ENCODE measurements around the gene ADM5. TPM values are rescaled to one million over a fixed set of nuclear protein-coding genes. Genes with fewer than 3 reads are reported as not detected.

Gene ADM5
- total and polyA plus RNA-seq, 2 experiments from 2014 or later, result 0.50 TPM; not detected in 1

- no peaks in the 10 kb centered on the region for H3K79me2 ChIP-seq
- no peak overlapping the region for H3K27ac ChIP-seq
- H3K27me3 ChIP-seq, result no peaks in the 10 kb centered on the region
- no peaks in the 10 kb centered on the region for H4K20me1 ChIP-seq (ENCODE audit: insufficient read depth, poor library complexity, severe bottlenecking)
- DNase-seq (ENCODE audit: low spot score), result no peak
- no peaks in the 10 kb centered on the region for H3K9me2 ChIP-seq (replicated peaks; ENCODE audit: insufficient read depth)
- no peaks in the 10 kb centered on the region for H3K4me1 ChIP-seq (ENCODE audit: insufficient read depth)
- no peak overlapping the region for H2AFZ ChIP-seq
- 96% methylated on average over 1 of the region's 1 CpG for WGBS (ENCODE audit: low lambda C conversion rate, missing lambda C conversion rate)
- no peak overlapping the region for H3K4me2 ChIP-seq
- TF ChIP-seq EZH2phosphoT487 (IDR thresholded peaks at IDR 0.05; ENCODE audit: low read depth, severe bottlenecking, unreplicated experiment), result no peak
- no peak for TF ChIP-seq CTCF (IDR thresholded peaks at IDR 0.05; ENCODE audit: poor library complexity)
- TF ChIP-seq EZH2 (IDR thresholded peaks at IDR 0.05; ENCODE audit: borderline replicate concordance), result no peak
- no peak overlapping the region for H3K4me3 ChIP-seq
- H3K9me3 ChIP-seq (ENCODE audit: low read depth), result no peaks in the 10 kb centered on the region
- no peaks in the 10 kb centered on the region for H3K36me3 ChIP-seq (replicated peaks; ENCODE audit: insufficient read depth, low read depth)
Observed at GRCh38 chr19:49739098-49739497, 49.7 kb downstream of the ADM5 start.

DNA sequence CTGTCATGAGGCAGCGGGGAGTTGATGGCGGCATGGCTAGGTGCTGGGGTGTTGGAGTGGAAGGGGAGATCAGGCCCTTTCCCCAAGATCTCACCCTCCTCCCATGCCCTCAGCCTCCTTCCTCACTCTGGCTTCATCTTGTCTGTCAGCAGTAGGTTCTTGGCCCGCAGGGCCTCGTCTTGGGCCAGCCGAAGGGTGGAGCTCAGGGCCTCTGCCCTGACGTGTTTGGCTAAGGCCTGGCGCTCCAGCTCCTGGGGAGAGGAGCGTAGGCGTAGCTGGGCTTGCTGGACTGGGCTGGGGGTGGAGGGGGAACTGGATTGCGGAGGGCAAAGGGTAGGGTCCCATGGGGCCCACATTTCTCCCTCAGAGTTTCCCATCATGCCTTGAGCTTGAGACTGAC, 50.5 kb downstream of the ADM5 start:
- Histone ChIP-seq H3K4me2 (no peak overlapping the region), H3K4me3 (no peak overlapping the region), H3K36me3 (replicated peaks; ENCODE audit: insufficient read depth, low read depth) (no peaks in the 10 kb centered on the region), H3K9me3 (ENCODE audit: low read depth) (no peaks in the 10 kb centered on the region), H2AFZ (no peak overlapping the region), H4K20me1 (ENCODE audit: insufficient read depth, poor library complexity, severe bottlenecking) (no peaks in the 10 kb centered on the region), H3K27me3 (no peaks in the 10 kb centered on the region), H3K79me2 (no peaks in the 10 kb centered on the region), H3K4me1 (ENCODE audit: insufficient read depth) (no peaks in the 10 kb centered on the region), H3K9me2 (replicated peaks; ENCODE audit: insufficient read depth) (no peaks in the 10 kb centered on the region), H3K27ac (no peak overlapping the region)
- 91% methylated on average over 10 of the region's 10 CpGs for WGBS (ENCODE audit: low lambda C conversion rate, missing lambda C conversion rate)
- TF ChIP-seq CTCF (IDR thresholded peaks at IDR 0.05; ENCODE audit: poor library complexity), result no peak
- no peak for TF ChIP-seq EZH2 (IDR thresholded peaks at IDR 0.05; ENCODE audit: borderline replicate concordance)
- no peak for TF ChIP-seq EZH2phosphoT487 (IDR thresholded peaks at IDR 0.05; ENCODE audit: low read depth, severe bottlenecking, unreplicated experiment)
- DNase-seq (ENCODE audit: low spot score), result no peak

Small RNA genes within 50 kb of the gene (microRNA-seq; reads per million reads assigned to microRNA genes)
- not detected for gene MIR5088

Small RNA genes within 50 kb of the gene (small RNA-seq; reads per million reads assigned to genes)
- not detected for gene MIR5088

Other genes with a start within 250 kb of the ADM5 start
- gene SLC17A7, start 248.1 kb upstream of the ADM5 start, total RNA-seq, result 0.13 TPM in 1 of 2 replicates, not detected in the other
- gene SLC17A7, start 248.1 kb upstream of the ADM5 start, polyA plus RNA-seq, result 0.51 TPM in 1 of 2 replicates, not detected in the other
- 72.1 and 73.2 TPM in 2 replicates for gene PIH1D1, start 237.8 kb upstream of the ADM5 start, total RNA-seq
- gene PIH1D1, start 237.8 kb upstream of the ADM5 start, polyA plus RNA-seq, result 79.8 and 98.9 TPM in 2 replicates
- 29.9 and 32.4 TPM in 2 replicates for gene ALDH16A1, start 236.4 kb upstream of the ADM5 start, total RNA-seq
- gene ALDH16A1, start 236.4 kb upstream of the ADM5 start, polyA plus RNA-seq, result 36.5 and 38.7 TPM in 2 replicates
- 0.24 and 1.3 TPM in 2 replicates for gene FLT3LG, start 215.4 kb upstream of the ADM5 start, total RNA-seq
- 2.8 and 3.0 TPM in 2 replicates for gene FLT3LG, start 215.4 kb upstream of the ADM5 start, polyA plus RNA-seq
- 1,997 and 2,349 TPM in 2 replicates for gene RPL13A, start 202.0 kb upstream of the ADM5 start, total RNA-seq
- gene RPL13A, start 202.0 kb upstream of the ADM5 start, polyA plus RNA-seq, result 904 and 953 TPM in 2 replicates
- 3,532 and 3,955 TPM in 2 replicates for gene RPS11, start 193.2 kb upstream of the ADM5 start, total RNA-seq
- gene RPS11, start 193.2 kb upstream of the ADM5 start, polyA plus RNA-seq, result 672 and 689 TPM in 2 replicates
- gene FCGRT, start 176.9 kb upstream of the ADM5 start, total RNA-seq, result 313 and 321 TPM in 2 replicates
- 509 and 519 TPM in 2 replicates for gene FCGRT, start 176.9 kb upstream of the ADM5 start, polyA plus RNA-seq
- 20.5 and 25.8 TPM in 2 replicates for gene RCN3, start 161.6 kb upstream of the ADM5 start, total RNA-seq
- gene RCN3, start 161.6 kb upstream of the ADM5 start, polyA plus RNA-seq, result 81.4 and 85.4 TPM in 2 replicates
- 43.4 and 52.8 TPM in 2 replicates for gene NOSIP, start 109.0 kb upstream of the ADM5 start, total RNA-seq
- gene NOSIP, start 109.0 kb upstream of the ADM5 start, polyA plus RNA-seq, result 92.4 and 93.9 TPM in 2 replicates
- gene PRRG2, start 108.3 kb upstream of the ADM5 start, total RNA-seq, result 6.0 and 10.2 TPM in 2 replicates
- 4.0 and 4.3 TPM in 2 replicates for gene PRRG2, start 108.3 kb upstream of the ADM5 start, polyA plus RNA-seq
- gene PRR12, start 98.4 kb upstream of the ADM5 start, total RNA-seq, result 2.1 and 3.7 TPM in 2 replicates
- gene PRR12, start 98.4 kb upstream of the ADM5 start, polyA plus RNA-seq, result 2.7 and 3.0 TPM in 2 replicates
- gene RRAS, start 49.5 kb upstream of the ADM5 start, total RNA-seq, result 19.2 and 32.6 TPM in 2 replicates
- gene RRAS, start 49.5 kb upstream of the ADM5 start, polyA plus RNA-seq, result 107 and 125 TPM in 2 replicates
- 9.8 and 18.6 TPM in 2 replicates for gene SCAF1, start 47.4 kb upstream of the ADM5 start, total RNA-seq
- gene SCAF1, start 47.4 kb upstream of the ADM5 start, polyA plus RNA-seq, result 12.4 and 12.6 TPM in 2 replicates
- 39.2 and 55.6 TPM in 2 replicates for gene IRF3, start 23.7 kb upstream of the ADM5 start, total RNA-seq
- 38.8 and 41.8 TPM in 2 replicates for gene IRF3, start 23.7 kb upstream of the ADM5 start, polyA plus RNA-seq
- 4.9 and 13.8 TPM in 2 replicates for gene BCL2L12, start 23.7 kb upstream of the ADM5 start, total RNA-seq
- 28.3 and 32.5 TPM in 2 replicates for gene BCL2L12, start 23.7 kb upstream of the ADM5 start, polyA plus RNA-seq
- gene PRMT1, start 12.3 kb upstream of the ADM5 start, total RNA-seq, result 189 and 195 TPM in 2 replicates
- 175 and 180 TPM in 2 replicates for gene PRMT1, start 12.3 kb upstream of the ADM5 start, polyA plus RNA-seq
- gene CPT1C, start 1.5 kb downstream of the ADM5 start, total RNA-seq, result 6.2 and 6.7 TPM in 2 replicates
- 6.8 and 10.0 TPM in 2 replicates for gene CPT1C, start 1.5 kb downstream of the ADM5 start, polyA plus RNA-seq
- not detected in 2 replicates for gene TSKS, start 73.7 kb downstream of the ADM5 start, total RNA-seq
- not detected in 2 replicates for gene TSKS, start 73.7 kb downstream of the ADM5 start, polyA plus RNA-seq
- 59.3 and 64.8 TPM in 2 replicates for gene AP2A1, start 77.4 kb downstream of the ADM5 start, total RNA-seq
- 60.4 and 62.1 TPM in 2 replicates for gene AP2A1, start 77.4 kb downstream of the ADM5 start, polyA plus RNA-seq
- 19.5 and 20.5 TPM in 2 replicates for gene FUZ, start 123.7 kb downstream of the ADM5 start, total RNA-seq
- gene FUZ, start 123.7 kb downstream of the ADM5 start, polyA plus RNA-seq, result 20.4 and 24.2 TPM in 2 replicates
- 23.0 and 29.6 TPM in 2 replicates for gene MED25, start 128.7 kb downstream of the ADM5 start, total RNA-seq
- 83.9 and 100 TPM in 2 replicates for gene MED25, start 128.7 kb downstream of the ADM5 start, polyA plus RNA-seq
- 76.4 and 114 TPM in 2 replicates for gene PTOV1, start 161.6 kb downstream of the ADM5 start, total RNA-seq
- 294 and 305 TPM in 2 replicates for gene PTOV1, start 161.6 kb downstream of the ADM5 start, polyA plus RNA-seq
- gene PNKP, start 178.0 kb downstream of the ADM5 start, total RNA-seq, result 16.1 and 27.0 TPM in 2 replicates
- 68.6 and 84.4 TPM in 2 replicates for gene PNKP, start 178.0 kb downstream of the ADM5 start, polyA plus RNA-seq
- gene AKT1S1, start 187.8 kb downstream of the ADM5 start, total RNA-seq, result 15.6 and 16.3 TPM in 2 replicates
- 73.0 and 74.5 TPM in 2 replicates for gene AKT1S1, start 187.8 kb downstream of the ADM5 start, polyA plus RNA-seq
- 10.7 and 13.4 TPM in 2 replicates for gene TBC1D17, start 188.1 kb downstream of the ADM5 start, total RNA-seq
- 52.8 and 55.1 TPM in 2 replicates for gene TBC1D17, start 188.1 kb downstream of the ADM5 start, polyA plus RNA-seq
- 0.12 and 0.60 TPM in 2 replicates for gene IL4I1, start 207.3 kb downstream of the ADM5 start, total RNA-seq
- 0.33 and 0.97 TPM in 2 replicates for gene IL4I1, start 207.3 kb downstream of the ADM5 start, polyA plus RNA-seq
- 19.8 and 34.4 TPM in 2 replicates for gene ATF5, start 239.6 kb downstream of the ADM5 start, total RNA-seq
- gene ATF5, start 239.6 kb downstream of the ADM5 start, polyA plus RNA-seq, result 16.1 and 23.8 TPM in 2 replicates
- gene NUP62, start 239.9 kb downstream of the ADM5 start, total RNA-seq, result 21.3 and 33.8 TPM in 2 replicates
- 33.5 and 34.0 TPM in 2 replicates for gene NUP62, start 239.9 kb downstream of the ADM5 start, polyA plus RNA-seq

Measured in hepatocyte (in vitro differentiated cells).